GM19240 (cell line): ENCODE data around the gene VPS13D.
"Not testable (repeated sequence)": the region's sequence is repeated elsewhere in the genome, so short reads cannot be mapped to it uniquely, and the experiment has no call there.

Experiments
- DNase-seq: peaks from one replicate; pipeline ENCODE4 v3.0.0; 2011; ENCODE audit warnings: low spot score; ENCODE audit not compliant: insufficient read length

VPS13D gene

DNA sequence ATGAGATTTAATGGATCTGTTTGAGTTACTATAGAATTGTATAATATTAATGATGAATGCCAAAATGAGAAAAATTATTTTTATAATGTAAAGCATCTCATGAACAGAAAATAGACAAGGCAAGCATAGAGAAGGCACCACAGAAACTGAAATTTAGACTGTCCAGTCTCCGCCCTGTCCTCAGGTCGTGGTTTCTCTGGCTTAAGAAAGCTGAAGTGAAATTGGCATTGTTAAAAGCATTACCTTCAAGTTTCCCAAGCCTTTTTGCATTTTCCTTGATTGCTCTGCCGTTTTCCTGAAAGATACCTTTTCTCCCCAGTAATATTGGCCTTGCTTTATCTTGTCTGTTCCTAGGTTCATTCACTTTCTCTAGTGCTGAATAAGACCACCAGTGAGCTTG is 58.0 kb downstream of the VPS13D start:
- DNase-seq, result peak; percentile 18

DNA sequence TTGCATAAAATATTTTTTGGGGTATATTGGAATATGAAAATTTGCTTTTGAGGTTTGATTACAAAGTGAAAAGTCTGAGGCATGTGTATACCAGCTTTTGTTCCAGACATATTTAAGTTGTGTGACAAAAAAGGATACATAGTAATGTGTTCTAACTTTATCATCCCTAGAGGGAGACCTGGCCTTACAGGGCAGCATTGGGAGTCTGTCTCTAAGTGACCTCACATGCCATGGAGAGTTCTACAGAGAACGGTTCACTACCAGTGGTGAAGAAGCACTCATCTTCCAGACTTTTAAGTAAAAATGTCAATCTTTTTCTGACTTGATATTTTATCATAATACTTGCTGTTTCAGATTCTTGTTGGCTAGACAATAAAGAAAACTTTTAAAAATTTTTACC is 61.0 kb downstream of the VPS13D start:
- no peak for DNase-seq

DNA sequence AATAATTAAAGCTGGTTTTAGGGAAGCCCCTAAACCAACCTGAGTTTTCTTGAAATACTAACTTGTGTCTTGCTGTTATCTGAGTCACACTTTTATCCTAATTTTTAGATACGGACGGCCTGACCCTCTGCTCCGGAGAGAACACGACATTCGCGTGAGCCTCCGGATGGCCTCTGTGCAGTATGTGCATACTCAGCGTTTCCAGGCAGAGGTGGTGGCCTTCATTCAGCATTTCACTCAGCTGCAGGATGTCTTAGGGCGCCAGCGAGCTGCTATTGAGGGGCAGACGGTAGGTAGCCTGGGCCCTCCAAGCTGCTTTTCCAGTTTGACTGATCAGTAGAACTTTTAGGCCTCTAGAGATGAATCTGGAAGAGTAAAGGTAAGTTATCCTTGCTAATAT is 63.6 kb downstream of the VPS13D start:
- DNase-seq, result no peak

DNA sequence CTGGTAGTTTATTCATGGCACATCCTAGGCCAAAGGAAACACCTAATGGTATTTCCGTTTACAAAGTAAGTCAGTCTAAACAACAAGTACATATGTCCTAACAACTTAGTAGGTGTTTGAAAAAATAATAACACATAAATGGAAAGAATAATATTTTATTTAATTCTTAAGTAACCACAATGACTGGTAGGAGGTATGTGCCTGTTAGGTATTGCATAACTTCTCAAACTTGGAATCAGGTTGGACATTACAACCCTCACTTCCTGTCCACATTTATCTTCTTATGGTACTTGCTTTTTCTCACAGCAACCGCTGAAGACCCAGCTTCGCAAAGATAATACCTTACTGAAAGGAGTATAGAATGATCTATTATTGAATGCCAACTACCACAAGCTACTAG is 64.2 kb downstream of the VPS13D start:
- DNase-seq, result no peak

DNA sequence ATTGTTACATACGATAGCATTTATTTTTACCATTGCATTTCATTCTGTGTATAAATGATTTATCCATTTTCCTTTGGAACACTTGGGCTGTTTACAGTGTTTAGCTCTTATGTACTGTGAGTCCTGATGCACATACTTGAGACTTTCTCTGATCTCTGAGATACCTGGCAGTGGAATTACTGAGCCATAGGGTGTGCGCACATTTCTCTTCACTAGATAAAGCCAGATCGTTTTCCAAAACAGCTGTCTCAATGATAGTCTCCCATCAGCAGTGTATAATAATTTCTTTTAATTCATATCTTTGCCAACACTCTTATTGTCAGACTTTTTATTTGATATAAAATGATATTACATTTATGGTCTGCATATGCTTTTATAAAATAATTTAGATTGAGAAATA is 66.2 kb downstream of the VPS13D start:
- DNase-seq, result no peak

DNA sequence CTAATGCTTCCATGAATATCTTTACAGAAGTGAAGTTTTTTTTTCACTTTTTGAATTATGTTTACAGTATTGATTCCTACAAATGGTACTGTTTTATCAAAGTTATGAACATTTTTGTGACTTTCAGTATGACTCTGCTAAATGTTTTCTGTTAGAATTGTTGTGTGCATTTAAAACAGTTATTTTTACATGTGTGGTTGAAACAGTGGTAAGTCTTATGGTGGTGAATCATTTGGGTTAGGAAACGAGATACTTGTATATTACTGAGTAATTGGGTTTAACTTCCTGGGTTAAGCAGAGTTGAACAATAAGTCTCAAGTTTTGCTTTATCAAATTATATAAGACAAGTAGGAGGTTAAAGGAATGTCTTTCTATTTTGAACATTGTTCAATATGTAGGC is 66.8 kb downstream of the VPS13D start:
- no peak for DNase-seq

DNA sequence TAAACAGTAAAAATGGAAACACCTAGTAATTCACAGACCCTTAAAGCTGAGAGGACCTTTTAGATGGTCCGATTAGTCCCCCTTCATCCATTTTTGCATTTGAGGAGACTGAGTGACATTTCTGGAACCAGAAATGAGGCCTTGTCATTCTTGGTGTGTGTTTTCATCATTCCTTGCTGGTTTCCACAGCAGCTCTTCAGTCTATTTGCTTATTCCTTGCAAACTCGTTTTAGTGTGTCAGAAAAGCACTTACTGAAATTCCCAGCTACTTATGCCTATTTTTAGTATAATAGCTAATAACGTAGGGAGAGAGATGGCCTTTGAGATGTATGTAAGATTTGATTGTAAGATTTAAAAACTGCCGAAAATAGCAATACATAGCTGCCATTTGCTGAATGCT is 70.9 kb downstream of the VPS13D start:
- DNase-seq, result no peak

DNA sequence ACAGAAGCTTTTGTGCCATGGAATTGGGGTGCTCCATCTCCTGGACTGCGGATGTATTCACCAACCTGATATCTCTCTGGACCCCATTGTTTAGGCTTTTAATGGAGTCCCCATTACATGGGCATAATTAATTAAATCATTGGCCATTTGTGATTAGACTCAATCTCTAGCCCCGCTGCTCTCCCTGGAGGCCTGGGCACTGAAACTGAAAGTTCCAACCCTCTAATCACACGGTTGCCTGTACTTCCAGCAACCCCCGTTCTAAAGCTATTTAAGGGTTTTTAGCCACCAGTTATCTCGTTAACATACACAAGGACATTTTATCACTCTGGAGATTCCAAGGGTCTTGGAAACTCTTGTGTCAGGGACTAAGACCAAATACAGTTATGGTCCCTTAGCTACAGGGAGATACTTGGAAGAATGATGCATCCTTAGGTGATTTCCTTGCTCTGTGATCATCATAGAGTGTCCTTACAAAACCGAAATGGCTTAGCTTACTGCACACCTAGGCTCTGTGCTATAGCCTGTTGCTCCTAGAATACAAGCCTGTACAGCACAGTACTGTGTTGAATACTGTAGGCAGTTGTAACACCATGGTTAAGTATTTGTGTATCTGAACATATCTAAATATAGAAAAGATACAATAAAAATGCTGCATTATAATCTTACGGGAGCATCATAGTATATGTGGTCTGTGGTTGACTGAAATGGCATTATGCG is 71.8 kb downstream of the VPS13D start:
- no peak for DNase-seq

DNA sequence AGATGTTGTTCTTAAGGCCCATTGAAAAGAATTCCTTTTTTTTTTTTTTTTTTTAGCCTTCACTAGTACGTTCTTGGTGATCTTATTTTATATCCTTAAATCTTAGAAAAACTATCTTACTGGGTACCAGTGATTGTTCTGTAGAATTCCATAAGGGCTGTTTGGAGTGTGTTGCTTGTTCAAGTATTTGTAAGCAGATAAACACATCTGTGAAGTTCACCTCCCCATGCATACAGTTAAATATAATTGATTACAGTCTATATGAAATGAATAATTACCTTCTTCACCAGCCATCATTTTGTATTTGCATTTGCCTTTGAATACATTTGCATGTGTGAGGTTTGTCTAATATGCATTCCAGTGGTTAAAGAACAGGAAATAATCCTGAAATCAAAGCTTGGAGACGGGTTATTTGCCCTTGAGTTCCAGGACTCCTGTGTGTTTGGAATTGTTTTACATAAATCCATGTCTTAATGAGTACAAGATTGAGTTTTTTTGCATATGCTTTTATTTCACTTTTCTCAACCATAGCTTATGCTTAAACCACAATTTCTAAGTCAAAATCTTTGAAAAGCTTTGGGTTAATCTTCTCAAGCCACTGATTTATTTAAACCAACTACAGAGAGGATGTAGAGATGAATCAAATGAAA is 73.1 kb downstream of the VPS13D start:
- no peak for DNase-seq

DNA sequence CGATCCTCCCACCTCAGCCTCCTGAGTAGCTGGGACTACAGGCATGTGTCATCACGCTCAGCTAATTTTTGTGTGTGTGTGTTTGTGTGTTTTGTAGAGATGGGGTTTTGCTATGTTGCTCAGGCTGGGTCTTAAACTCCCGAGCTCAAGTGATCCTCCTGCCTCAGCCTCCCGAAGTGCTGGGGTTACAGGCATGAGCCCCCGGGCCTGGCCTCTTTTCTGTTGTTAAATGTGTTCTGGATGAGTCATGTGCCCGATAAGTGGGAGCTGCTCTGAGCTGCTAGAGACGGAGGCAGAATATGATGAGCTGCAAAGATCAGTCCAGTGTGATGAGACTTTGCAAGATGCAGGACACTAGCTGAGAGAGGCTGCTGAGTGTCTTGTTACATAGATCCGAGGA is 75.5 kb downstream of the VPS13D start:
- DNase-seq, result no peak

DNA sequence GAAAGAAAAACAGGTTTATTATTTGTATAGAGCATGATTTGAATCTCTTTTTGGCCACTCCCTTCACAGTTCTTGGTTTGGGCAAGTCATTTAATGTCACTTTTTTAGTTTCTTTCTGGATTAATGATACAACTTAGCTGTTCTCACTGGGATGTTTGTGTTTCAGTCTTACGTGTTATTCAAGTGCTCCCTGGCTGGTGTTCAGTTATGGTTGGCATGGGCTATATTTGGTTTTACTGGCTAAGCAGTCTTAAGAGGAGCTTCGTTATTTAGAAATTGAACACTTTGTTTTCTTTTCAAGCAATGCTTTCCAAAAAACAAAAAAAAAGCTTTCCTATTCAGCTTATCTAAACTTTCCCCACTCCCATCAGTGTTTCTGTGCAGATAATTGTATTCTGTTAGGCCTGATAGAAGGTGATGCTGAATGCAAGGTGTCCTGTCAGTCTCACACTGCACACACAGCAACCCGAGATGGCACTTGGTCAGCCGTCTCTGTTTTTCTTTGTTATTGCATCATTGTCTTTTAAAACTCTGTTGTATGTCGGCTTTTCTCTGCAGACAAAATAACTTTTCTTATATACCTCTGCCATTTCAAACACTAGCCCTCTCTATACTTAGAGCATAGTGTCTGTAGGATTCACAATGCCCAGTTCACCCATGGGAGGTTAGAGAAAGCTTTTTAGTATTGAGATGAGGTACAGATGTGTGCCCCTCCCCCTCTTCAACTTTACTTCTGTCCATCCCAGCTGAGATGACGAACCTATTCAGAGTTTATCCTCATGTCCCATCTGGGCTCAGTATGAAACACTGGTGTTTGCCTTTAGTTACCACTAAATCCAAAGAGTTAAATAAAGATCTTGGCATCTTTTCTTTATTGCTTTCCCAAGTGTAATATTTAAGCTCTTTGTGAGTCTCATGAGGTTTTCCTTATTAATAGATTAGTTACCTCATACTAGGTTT is 80.2 kb downstream of the VPS13D start:
- DNase-seq, result no peak

DNA sequence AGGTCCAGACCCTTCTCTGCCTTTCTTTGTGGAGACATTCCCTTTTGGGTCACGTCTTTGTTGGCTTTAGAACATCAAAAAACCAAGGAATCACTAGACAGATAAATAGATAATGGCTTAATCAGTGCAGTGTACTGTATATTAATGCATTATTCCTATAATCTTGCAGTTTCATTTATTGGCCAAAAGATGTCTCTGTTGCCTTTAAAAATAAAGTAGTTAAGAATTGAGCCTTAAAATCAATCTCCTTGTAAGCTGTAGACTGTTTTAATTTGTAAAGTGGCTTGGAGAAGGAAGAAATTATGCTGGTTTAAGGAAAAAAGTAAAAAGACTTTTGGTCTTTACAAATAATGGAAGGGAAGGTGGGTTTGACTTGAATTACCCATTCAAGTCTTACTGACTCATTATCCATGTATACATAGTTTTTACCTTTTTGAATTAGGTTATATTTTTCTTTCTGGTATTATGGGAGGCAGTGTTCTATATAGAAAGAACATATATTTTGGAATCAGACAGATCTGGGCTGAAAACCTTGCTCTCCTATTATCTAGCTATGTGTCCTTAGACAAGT is 84.6 kb downstream of the VPS13D start:
- DNase-seq, result no peak

DNA sequence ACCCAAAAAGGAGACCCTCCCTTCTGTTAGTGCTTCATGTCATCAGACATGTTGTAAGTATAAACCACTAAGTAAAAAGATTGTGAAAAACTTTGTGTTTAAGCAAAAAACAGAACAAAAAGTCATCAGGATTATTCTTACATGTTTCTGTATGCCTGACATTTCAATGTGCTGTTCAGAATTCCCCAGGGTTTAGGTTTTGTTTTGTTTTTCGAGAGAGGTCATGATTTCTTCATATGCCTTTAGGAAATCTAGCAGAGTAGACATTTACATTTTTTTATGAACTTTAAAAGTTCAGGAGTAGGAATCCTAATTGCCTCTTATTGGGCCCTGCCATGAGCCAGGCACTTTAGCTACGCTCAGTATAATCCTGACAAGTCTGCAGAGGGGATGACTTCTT is 85.3 kb downstream of the VPS13D start:
- DNase-seq, result no peak

DNA sequence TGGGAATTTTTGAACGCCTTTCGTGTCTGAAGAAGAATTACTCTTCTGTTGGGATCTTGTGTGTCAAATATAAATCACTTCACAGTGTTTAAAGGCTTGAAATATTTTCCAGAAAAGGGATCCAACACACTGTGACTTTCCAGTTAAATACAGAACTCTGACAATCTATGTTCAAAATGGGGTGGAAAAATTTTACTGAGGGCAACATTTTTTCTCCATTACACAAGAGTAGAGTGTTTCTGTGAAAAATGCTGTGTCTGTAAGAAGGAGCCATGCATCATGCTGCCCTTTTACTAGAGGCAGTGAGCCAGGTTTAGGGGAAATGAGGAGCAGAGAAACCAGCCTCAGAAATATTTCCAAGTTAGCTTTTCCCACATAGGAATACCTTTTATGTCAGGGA is 86.5 kb downstream of the VPS13D start:
- DNase-seq, result no peak

DNA sequence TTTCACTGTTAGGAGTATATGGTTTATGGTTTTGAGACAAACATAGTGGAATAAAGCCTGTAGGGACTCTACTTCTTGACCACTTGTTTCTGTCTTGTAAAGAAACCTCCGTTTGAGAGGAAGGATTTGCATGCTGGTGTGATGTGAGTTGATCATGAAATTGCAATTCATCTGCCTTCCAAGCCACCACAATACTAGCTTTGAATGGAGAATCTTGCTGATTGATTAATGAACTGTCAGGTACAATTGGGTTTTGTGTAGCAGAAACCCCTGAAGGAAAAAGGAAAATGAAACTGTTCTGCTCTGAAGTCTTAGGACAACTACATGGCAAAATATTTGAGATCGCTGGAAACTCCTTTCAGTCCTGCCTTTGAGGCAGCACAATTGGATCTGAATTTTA is 90.7 kb downstream of the VPS13D start:
- DNase-seq, result no peak

DNA sequence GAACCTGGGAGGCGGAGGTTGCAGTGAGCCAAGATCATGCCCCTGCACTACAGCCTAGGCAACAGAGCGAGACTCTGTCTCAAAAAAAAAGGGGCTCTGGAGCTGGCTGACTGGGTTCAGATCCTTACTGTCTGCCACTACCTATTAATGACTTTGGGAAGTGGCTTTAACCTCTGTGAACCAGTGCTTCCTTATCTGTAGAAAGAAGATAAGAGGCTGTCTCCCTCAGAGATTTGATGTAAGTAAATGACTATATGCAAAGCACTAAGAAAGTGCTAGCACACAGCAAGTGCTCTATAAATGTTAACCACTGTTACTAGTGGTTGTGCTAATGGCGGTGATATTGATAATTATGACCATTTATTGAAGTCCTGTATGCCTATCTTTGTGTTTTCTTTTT is 94.6 kb downstream of the VPS13D start:
- DNase-seq, result no peak

DNA sequence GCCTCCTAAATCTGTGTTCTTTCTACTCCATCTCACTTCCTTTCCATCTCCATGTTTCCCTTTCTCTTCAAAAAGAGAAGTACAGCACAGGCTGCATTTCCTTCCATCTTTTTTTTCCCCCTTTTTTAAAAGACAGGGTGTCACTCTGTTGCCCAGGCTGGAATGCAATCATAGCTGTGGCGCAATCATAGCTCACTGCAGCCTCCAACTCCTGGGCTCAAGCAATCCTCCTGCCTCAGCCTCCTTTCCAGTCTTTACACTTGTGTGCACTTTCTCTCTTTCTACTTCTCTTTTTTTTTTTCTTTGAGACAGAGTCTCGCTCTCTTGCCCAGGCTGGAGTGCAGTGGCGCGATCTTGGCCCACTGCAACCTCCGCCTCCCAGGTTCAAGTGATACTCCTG is 95.1 kb downstream of the VPS13D start:
- not testable (repeated sequence) for DNase-seq

DNA sequence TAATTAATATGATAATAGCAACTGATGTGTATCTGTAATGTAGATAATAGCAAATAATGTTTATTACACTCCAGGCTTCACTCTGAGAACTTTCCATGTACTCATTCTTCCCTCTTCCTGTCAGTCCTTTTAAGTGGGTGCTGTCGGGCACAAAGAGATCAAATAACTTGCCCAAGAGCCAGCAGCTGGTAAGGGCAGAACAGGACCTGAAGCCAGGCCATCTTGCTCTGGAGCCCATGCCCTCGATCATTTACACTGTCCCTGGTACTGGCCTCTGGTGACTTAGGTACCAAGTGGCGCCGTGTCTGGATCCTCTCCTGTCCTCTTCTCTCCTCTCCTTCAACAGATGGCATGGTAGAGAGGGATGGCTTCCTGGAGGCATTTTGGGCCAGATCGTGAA is 97.2 kb downstream of the VPS13D start:
- DNase-seq, result no peak

DNA sequence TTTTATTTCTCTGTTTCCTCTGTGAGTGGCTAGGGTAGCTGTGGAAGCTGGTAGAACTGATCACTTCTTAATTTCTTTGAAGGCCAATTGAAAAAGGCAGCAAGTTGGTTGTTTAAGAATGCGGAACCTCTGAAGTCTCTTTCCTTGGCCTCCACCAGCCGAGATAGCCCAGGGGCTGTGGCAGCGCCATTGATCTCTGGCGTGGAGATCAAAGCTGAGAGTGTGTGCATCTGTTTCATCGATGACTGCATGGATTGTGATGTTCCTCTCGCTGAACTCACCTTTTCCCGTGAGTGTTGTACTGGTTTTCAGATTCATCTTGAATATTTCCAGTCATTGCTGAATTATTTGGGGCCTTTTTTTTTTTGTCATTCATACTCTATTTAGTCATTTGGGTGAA is 97.7 kb downstream of the VPS13D start:
- no peak for DNase-seq

DNA sequence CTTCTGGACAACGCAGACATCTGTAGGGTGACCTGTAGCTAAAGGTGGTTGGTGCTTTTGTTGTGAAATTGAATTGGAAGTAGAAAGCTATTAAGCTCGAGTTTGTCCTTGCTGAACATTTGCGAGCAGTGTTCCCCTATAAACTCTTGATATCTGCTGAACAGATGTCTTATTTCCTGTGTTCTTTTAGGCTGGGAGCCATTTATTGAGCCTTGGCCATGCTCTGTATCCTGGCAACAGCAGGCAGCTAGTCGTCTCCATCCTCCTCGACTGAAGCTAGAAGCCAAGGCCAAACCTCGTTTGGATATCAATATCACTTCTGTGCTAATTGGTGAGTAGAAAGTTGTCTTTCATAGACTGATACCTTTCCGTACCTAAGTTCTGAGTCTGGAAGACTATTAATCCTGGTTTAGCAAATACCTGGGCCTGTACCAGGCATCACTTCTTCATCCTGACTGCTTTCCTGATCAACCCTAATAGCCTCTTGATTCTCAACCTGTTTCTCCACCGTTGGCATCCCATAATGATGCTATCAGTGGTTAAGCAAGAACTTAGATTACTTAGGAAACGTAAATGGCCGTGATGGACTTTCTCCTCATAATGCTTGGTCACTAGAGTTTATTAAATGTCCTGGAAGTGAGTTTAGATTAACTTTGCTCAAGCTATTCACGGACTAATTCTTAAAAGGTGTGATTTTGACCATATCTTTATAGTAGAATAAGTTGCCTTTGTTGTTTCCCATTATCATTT is 103.4 kb downstream of the VPS13D start:
- no peak for DNase-seq

DNA sequence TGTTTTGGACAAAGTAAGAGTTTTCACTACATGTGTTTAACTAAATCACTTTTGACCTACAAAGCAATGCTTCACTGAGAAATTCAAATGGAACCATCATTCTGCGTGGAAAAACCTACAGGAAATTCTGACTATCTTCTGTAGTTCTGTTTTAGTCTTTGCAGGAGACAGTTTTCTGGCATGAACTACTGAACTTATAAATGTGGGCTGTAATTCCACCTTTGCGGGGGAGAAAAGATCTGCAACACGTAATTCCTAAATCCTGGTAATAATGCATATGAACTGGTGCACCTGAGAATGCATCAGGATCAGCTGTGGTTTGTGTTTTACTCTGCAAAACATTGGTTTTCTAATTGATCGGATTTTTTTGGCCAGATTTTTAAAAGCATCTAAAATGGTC is 106.0 kb downstream of the VPS13D start:
- no peak for DNase-seq
